HG02642 (cell line): ENCODE data around the gene TSEN54.
A peak's percentile ranks its signal among the peaks of the same experiment; 100 is the strongest.
"Not testable (repeated sequence)": the region's sequence is repeated elsewhere in the genome, so short reads cannot be mapped to it uniquely, and the experiment has no call there.

Source experiments
- ATAC-seq: cut with Tn5 transposase; IDR thresholded peaks from one replicate; pipeline ENCODE4 v1.9.1; 2021; ENCODE audit warnings: mild to moderate bottlenecking; ENCODE audit not compliant: unreplicated experiment, poor library complexity

The TSEN54 gene

DNA sequence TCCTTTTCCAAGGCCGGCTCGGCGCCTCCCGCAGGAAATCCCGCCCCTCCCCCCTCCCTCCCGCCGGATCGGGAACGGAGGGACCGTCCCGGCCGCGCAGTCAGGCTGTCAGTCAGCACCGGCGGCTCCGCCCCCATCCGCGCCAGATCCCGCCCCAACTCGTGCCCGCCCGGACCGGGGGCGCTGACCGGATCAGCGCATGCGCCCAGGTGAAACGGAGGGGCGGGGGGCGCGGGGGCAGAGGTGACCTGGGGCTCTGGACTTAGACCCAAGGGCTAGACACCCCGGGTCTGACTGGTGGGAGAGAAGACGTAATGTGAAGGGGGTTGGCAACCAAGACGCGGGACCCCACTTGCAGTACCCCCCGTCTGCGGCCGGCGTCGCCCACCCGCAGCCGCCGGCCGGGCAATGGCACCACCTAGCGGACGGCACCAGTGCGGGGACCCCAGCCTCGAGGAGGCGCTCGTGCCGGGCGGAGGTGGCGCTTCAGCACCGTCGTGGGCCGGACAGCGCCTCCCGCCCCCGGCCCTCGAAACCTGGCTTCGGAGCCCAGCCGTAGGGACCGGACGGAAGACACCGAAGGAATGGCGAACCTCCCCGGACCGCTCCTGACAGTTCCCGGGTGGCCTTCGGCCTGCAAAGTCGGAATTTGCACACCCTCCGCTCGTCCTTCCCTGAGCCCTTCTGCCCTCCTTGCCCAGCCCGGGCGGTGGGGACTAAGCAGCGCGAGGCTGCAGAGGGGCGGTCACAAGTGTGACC is 653 bp upstream of the TSEN54 start, which contains the start of gene CASKIN2:
Gene CASKIN2 (minus strand): TSS at position 42 of the 759 bp plus-strand sequence. CDS start 1,733 bp downstream, outside the sequence.
- ATAC-seq, result peak; percentile 49

DNA sequence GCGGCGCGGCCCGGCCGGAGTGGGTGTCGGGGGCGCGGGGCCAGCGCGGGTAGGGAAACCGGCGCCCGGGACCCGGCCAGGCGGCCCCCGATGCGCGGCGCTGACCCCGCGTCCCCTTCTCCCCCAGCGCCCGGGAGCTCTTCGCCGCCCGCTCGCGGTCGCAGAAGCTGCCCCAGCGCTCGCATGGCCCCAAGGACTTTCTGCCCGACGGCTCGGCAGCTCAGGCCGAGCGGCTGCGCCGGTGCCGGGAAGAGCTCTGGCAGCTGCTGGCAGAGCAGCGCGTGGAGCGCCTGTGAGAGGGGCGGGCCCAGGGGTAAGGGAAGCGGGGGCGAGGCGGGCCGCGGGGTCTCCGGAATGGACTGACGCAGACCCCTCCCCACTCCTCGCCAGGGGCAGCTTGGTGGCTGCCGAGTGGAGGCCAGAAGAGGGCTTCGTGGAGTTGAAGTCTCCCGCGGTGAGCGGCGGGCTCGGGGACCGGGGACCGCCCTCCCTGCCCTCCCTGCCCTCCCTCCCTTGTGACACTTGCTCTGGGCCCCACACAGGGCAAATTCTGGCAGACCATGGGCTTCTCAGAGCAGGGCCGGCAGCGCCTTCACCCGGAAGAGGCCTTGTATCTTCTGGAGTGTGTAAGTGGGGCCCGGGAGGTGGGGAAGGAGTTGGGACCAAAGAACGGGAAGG is 430 bp downstream of the TSEN54 start:
- ATAC-seq, result peak; percentile 18

DNA sequence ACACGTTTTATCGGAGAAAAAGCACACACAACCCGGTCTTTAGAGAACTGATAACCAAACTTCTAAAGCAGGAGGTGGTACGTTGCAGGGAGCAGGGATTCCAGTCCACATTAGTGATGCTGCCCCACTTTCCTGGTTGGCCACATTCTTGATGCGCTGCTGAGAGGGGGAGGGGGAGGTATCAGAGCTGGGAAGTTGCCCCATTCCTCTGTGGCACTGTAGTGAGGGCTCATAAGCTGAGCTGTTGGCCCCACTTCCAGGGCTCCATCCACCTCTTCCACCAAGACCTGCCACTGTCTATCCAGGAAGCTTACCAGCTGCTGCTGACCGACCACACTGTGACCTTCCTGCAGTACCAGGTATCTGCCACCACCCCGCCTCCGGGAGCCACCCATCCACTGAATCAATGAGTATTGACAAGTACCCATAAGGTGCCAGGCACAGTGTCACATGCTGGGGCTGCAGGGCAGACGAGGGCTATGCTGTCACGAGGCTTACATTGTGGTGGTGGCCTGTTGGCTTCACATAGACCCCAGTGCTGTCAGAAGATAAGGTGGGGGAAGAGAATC is 1.1 kb downstream of the TSEN54 start:
- ATAC-seq, result no peak

DNA sequence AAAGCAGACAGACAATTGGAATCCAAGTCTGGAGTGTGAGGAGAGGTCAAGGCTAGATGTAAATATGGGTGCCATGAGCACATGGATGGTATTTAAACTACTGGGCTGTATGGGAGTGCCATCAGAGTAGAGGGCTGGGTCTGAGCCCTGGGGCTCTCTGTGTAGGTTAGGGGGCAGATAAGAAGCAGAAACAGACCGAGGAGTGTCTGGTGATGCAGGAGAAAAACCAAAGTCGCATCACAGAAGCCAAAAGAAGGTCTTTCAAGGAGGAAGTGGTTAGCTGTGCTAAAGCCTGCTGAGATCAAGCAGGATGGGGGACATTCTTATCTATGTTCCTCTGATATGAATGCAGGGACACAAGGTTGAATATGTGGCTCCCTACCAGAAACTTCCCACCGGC is 1.9 kb downstream of the TSEN54 start:
- no peak for ATAC-seq

DNA sequence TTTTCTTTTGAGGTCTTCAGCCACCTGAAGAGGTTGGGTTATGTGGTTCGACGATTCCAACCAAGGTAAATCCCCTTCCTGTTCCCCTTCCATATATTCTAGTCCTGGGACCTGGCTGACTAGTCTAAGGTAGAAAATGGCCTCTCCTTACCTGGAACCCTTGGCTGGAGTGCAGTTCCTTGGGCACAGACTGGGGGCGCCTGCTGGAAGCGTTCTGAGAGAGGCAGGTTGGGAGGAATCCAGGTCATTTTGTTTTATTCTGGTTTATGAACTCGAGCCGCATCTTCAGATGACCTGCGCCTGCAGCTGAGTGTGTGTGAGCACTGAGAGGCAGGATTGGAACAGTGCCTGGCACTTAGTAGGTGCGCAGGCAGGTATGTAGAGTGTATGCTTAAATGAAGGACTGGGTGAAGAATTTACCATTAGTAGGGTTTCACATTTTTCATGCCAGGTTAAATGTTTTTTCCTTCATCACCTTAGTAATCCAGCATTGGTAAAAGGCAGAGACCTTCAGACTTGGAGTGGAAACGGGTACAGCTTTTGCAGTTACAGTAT is 2.7 kb downstream of the TSEN54 start:
- no peak for ATAC-seq

DNA sequence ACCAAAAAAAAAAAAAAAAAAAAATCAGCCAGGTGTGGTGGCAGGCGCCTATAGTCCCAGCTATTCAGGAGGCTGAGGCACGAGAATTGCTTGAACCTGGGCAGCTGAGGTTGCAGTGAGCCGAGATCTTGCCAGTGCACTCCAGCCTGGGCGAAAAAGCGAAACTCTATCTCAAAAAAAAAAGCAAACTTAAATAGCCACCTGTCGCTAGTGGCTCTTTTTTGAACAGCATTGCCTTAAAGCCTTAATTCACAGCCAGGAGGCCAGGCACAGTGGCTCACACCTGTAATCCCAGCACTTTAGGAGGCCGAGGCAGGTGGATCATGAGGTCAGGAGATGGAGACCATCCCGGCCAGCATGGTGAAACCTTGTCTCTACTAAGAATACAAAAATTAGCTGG is 4.1 kb downstream of the TSEN54 start:
- not testable (repeated sequence) for ATAC-seq

DNA sequence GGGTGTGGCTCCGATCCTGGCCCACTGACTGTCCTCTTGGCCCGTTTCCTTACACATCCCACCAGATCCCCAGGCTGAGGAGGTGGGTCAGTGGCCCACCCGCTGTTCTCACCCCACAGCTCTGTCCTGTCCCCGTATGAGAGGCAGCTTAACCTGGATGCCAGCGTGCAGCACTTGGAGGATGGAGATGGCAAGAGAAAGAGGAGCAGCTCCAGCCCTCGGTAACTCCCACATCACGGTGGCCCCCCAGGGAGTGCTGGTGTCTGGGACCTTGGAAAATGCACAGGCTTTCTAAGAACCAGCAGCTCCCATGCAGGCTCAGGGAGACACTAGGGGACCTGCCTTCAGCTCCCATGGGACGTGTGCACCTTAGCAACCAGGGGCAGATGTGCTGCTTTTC is 5.0 kb downstream of the TSEN54 start:
- no peak for ATAC-seq

DNA sequence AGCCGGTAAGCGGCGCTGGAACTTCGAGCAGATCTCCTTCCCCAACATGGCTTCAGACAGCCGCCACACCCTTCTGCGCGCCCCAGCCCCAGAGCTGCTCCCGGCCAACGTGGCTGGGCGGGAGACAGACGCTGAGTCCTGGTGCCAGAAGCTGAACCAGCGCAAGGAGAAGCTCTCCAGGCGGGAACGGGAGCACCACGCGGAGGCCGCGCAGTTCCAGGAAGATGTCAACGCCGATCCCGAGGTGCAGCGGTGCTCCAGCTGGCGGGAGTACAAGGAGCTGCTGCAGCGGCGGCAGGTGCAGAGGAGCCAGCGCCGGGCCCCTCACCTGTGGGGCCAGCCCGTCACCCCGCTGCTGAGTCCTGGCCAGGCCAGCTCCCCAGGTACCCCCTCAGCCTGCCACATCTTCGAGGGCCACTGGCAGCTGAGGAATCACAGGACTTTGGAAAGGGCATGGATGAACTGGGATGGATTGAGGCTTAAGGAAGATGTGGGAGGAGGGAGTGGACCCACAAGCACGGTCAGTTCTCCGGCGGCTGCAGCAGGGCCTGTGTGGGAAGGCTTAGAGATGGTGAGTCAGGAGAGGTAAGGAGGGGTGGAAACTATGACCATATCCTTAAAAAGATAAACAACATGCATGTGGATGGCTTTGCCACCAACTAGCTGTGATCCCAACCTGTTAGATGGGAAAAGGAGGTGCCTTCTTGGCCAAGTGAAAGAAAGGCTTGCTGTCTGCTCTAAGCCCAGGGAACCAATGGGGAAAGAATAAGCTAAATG is 5.8 kb downstream of the TSEN54 start:
- ATAC-seq, result no peak

DNA sequence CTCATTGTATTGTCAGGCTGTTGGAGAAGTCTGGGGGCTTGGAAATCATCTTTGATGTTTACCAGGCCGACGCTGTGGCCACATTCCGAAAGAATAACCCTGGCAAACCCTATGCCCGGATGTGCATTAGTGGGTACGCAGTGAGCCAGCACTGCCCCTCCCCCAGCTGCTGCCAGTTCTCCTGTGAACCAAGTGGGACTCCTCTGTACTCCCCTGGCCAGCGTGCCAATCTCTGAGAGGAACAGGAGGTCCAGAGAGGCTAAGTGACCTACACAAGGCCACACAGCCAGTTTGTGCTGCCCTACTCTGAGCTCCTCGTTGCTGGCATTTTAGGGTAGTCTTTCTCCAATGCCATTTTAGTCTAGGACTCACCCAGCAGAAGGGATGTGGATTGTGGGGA is 7.3 kb downstream of the TSEN54 start:
- ATAC-seq, result no peak

DNA sequence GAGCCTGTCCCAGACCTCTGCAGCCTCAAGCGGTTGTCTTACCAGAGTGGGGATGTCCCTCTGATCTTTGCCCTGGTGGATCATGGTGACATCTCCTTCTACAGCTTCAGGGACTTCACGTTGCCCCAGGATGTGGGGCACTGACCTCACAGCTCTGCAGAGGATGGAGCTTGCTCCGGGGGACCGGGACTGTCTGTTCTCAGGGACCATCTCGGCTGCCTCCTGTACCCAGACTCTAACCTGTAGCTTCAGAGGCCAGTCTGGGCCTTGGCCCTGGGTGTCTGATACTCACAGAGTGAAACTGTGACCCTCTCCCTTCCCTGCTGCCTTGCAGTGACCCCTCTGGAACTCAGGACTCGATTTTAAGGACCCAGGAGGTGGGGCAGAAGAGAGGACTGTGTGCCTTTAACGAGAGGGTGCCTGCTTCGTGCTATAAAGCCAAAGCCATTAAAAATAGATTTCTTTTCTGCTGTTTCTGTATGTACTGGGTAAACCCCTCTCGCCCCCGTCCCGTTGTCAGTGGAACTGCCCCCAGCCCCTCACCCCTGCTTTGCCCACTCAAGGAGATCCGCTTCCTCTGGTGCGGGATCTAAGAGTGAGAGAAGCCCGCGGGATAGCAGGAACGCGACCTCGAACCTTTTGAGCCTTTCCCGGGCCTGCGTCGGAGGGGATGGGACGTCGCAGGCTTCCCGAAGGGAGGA is 8.1 kb downstream of the TSEN54 start:
- no peak for ATAC-seq

DNA sequence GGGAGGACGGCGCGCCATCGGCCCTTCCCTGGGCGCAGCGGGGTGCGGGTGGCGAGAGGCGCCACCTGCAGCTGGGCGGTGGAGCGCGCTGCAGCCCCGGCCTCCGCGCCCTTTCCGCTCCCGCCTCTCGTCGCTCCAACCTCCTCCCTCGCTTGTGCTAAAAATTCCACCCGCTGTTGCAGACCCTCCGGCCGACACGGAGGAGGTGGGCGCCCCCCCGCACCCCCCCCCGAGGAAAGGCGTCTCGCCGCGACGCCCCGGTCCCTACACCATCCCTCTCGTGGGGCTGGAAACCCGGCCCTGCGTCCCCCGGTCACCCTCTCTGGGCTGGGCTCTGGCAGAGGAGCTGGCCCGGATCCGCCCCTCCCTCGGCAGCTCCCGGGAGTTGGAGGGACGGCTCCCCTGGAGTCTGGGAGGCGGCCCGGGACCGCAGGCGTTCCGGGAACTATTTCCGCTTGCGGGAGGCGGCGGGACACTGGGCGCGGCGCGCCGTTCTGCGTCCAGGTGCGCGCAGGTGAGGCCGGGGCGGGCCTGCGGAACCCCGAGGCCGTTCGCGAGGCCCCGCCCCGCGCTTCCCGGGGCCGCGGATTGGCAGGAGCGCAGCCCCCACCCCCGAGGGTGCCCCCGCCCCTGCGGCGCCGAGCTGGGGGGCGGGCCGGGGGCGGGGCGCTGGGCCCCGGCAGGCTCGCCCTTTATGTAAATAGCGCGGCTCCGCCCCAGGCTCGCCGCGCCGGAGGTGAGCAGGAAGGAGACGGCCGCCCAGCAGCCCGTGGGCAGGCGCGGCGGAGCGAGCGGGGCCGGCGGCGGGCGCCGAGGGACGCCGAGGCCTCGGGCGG is 8.9 kb downstream of the TSEN54 start, which contains the start of gene LLGL2:
Gene LLGL2 (plus strand): TSS at position 728 of the 836 bp plus-strand sequence. CDS start 17,730 bp downstream, outside the sequence.
- peak; percentile 88 for ATAC-seq

DNA sequence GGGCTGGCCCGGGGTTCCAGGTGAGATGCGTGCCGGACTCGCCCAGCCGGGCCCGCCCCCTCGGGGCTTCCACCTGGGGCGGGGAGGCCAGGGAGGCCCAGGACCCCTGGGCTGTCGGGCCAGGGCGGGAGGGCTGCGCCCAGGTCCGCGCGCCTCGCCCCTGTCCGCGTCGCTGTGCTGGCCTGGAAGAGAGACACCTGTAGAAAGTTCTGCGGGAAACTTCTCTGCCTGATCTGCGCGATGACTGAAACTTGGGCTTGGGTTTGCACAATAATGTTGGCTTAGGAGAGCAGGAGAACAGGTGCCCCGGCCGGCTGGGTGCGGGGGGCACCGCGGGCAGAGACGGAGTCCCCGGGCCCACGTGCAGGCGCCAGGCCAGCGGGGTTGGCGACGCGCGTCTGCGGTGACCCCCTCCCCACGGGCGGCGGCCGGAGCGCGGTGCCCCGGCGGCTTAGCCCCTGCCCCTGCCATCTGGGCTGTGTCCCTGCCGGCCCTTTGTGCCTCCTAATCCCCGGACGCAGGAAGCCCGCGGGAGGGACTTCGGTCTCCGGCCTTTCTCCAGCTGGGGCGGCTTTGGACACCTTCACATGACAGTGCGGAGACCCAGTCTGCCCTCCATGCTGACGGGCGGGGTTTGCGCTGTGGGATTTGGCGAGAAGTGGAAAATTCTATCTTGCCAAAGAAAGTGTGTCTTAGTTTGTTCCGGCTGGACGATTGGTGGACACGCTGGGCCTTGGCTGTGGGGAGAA is 9.7 kb downstream of the TSEN54 start:
- no peak for ATAC-seq

DNA sequence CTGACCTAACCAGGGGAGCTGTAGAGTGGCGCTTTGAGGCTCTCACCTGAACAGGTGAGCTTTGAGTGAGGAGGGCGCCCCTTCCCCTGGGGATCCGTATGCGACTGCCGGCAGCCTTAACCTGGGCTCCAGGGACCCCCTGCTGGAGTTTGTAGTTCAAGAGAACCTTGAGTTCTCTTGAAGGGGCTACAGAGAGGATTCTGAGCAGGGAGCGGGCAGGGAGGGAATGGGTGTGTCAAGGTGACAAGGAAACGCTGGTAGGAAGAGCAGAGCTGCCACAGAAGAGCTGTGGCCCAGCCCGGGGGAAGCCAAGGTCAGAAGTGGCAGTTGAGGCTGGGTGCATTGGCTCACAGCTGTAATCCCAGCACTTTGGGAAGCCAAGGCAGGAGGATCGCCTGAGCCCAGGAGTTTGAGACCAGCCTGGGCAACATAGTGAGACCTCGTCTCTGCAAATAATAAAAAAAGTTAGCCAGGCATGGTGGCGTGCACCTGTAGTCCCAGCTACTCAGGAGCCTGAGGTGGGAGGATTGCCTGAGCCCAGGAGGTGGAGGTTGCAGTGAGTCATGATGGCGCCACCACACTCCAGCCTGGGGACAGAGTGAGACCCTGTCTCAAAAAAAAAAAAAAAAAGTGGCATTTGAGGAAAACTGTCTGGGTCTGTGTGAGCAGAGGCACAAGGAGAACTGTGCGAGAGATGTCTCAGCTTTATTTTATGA is 10.4 kb downstream of the TSEN54 start:
- no peak for ATAC-seq

DNA sequence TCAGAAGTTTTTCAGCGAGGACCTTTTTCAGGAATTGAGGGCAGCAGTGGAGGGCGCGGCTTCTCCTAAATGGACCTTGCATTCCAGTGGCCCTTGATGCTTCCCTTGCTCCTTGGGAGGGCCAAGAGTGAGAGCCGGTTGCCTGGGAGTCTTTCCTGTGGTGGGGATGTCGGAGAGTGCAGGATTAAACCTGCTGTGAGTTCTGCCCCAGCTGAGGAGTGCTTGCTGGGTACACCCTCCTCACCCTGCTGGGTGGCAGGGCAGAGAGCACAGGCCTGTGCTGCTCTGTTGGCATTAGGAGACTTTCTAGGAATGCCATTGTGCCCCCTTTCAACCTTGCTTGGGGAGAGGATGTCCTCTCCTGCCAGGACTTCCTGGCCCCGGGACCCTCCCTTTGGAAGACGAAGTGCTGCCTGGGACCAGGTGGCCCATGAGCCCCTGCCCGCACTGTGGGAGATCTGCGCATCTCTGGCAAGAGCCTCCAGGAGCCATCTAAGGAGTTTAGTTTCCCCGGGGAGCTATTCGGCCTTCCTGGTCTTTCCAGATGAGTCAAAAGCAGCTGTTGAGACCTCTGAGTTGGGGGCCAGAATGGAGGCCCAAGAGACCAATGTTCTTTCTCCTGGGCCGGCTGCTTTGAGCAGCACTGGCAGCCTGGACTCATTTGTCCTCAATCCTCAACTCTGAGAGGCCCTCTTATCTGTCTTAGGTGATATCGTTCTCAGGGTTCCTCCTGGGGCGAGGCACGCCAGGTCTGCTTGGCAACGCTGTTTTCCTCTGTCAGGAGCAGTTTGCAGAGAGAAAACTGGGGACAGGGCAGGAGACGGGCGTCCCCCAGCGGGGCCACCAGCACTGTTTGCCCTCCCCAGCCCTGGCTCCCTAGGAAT is 14.8 kb downstream of the TSEN54 start:
- no peak for ATAC-seq

DNA sequence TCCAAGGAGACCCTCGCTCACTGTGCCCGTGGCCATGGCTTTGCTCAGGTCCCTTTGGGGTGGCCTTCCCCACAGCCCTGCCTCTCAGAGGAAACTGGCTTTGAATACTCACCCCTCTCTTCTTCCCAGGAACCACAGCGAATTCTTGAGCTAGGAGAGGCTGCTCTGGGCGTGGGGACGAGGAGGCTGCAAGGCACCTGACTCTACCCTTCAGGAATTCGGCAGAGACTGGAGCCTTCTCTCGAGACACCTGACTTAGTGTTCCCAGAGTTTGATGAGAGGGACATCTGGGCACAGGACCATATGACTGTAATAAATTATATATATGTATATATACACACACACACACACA is 15.4 kb downstream of the TSEN54 start:
- ATAC-seq, result no peak

DNA sequence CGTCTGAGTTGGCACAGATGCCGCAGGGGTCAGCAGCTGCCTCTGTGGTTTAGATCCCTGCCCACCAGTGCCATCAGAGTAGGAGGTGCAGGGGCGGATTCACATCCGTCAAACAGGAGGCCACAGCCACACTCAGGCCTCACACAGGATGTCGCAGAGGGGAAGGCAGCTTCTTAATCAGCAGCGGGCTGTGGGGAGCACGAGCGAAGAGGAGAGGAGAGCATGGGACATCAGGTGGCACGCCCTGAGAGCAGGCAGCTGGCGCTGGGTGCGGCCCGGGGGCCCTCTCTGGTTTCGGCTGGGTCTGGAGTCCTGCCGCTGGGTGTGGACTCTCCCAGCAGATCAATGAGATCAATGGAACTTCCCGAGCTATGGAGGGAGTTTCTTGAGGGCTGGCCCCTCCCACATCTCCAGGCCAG is 18.8 kb downstream of the TSEN54 start:
- no peak for ATAC-seq

DNA sequence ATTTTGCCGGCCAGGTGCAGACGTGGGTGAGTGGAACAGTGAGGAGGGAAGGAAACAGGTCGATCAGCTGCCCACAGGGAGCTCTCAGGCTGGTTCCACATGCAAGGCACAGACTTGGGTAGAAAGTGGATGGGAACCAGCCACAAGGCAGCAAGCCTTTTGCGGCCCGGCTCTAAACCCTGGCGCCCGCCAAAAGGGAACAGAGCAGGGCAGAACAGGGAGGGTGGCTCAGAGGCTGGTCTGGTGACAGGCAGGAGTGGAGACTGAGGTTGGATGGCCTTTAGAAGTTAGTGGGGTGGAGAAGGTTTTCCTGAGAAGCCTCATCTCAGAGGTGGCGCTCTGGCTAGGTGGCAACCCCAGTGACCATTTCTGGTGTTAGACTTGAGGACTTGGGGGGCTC is 19.5 kb downstream of the TSEN54 start:
- ATAC-seq, result no peak
